ENCODE results near the gene MKRN1. TPM values are rescaled to one million over a fixed set of nuclear protein-coding genes. Genes with fewer than 3 reads are reported as not detected.
"Not testable (repeated sequence)": the region's sequence is repeated elsewhere in the genome, so short reads cannot be mapped to it uniquely, and the experiment has no call there.

MKRN1 gene
- polyA plus RNA-seq, 1 donor: 83.4 TPM

DNA sequence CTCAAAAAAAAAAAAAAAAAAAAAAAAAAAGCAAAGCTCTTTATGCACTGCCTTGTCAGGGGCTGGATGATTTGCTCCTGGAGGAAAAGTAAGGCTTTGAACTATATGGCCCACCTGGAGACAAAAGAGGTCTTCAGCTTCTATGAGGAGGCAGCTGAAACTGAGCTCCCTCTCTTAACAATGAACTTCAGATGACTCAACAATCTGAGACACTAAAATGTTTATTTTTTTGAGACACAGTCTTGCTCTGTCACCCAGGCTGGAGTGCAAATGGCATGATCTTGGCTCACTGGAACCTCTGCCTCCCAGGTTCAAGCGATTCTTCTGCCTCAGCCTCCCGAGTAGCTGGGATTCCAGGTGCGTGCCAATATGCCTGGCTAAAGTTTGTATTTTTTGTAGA lies 38.7 kb downstream of the MKRN1 start:
- DNase-seq (ENCODE audit: low read depth): no peak

DNA sequence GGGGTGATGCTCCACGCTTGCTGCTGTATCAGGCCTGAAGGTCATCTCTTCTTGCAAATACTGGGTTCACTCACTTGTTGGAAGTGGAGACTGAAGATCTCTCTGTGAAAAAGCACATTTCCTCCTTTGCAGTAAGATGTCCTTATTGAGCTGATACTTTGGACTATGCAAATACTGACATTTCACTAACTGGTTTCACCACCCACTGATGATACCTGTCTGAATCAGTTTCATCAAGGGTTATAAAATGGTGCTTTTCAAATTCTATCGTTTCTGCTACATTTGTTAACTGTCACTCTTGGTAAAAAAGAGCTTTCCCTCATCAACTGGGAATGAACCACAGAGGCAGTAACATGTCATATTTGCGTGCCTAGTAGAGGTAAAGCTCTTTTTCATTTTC lies 39.9 kb downstream of the MKRN1 start:
- DNase-seq (ENCODE audit: low read depth): no peak

DNA sequence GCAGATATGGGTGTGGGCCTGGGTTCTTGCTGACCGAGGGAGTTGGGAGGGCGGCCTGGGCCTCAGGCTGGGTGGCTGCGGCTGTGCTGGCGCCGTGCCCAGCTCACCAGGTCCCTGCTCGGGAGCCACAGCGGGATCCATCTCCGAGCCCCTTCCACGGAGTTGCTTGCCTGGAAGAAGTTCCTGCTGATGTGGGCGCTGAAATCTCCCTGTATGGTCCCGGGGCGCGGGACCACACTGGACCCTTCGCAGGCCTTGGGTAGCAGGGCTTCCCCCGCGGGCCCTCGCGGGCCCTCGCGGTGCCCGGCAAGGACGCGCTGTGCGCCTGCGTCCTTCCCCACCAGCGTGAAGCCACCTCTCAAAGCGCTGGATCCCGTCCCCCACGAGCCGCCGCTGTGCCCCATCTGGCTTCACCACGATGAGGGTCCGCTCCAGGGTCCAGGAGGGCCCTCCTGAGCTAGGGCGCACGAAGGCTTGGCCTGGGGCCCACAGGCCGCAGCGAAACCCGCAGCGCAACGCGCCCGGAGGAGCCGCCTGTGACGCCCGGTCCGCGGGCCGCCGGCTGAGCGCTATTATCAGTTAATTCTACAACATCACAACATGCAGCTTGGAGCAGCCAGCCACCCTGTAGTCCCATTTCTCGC lies 43.9 kb downstream of the MKRN1 start:
- DNase-seq (ENCODE audit: low read depth): no peak

DNA sequence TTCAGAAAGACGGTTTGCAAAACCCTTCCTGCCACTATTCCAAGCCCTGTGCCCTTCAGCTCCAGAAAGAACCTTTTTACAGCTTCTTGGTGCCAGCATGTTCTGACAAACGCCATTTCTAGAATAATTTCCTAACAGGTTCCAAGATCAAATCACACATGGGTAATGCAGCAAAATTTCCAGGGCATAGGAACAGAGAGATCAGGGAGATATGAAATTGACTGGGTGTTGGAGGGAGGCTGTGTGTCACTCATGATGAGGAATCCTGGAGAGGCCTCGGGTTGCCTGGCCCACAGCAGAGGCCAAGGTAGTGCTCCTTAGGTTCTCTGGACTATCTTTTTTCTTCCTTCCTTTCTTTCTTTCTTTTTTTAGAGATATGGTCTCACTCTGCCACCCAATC lies 45.9 kb downstream of the MKRN1 start:
- DNase-seq (ENCODE audit: low read depth): no peak

DNA sequence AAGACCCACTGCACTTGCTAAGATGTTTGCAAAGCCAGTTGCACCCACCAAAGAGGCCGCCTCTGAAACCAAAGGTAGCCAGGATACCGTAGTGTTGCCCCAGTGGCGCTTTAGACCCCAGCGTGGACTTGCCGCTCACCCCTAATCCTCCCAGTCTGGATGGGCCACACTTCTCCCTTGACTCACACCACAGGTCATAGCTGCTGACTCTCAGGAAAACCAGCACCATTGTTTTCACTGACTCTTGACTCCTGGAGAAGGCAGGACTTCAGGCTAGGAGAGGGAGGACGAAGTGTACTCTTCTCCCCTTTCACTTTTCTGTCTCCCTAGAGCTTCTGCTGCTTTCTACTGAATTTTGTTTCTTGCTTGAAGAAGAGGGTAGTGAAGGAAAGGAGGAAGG lies 53.2 kb downstream of the MKRN1 start:
- no peak for DNase-seq (ENCODE audit: low read depth)

DNA sequence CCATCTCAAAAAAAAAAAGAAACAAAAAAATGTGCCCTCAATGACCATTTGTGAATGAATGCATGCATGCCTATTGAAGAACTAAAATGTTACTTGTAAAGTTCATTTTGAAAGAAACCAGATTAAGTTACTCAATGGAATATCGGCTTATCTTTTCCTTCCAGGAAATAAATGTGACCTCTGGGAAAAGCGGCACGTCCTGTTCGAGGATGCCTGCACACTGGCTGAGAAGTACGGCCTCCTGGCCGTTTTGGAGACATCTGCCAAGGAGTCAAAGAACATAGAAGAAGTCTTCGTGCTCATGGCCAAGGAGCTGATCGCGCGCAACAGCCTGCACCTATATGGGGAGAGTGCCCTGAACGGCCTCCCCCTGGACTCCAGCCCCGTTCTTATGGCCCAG lies 53.6 kb downstream of the MKRN1 start:
- no peak for DNase-seq (ENCODE audit: low read depth)

DNA sequence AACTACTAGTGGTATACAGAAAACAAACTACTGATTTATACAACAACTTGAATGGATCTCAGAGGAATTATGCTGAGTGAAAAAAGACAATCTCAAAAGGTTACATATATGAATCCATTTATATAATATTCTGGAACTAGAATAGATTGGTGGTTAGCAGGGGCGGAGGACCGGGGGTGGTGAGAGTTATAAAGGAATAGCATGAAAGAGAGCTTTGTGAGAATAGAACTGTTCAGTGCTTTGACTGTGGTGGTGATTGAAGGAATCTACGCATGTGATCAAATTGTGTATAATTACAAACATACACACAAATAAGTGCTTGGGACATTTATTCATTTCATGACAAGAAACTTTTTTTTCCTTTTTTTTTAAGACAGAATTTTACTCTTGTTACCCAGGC lies 55.8 kb downstream of the MKRN1 start:
- DNase-seq (ENCODE audit: low read depth): no peak

DNA sequence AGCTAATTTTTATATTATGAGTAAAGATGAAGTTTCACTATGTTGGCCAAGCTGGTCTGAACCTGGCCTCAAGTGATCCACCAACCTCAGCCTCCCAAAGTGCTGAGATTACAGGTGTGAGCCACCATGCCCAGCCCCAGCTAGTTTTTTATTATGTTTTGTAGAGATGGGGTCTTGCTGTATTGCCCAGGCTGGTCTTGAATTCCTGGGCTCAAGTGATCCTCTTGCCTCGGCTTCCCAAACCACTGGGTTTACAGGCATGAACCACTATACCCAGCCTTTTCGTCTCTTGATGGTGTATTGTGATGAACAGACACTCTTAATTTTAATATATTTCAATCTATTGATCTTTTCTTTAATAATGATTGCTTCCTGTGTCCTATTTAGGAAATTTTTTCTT lies 57.8 kb downstream of the MKRN1 start:
- no peak for DNase-seq (ENCODE audit: low read depth)

DNA sequence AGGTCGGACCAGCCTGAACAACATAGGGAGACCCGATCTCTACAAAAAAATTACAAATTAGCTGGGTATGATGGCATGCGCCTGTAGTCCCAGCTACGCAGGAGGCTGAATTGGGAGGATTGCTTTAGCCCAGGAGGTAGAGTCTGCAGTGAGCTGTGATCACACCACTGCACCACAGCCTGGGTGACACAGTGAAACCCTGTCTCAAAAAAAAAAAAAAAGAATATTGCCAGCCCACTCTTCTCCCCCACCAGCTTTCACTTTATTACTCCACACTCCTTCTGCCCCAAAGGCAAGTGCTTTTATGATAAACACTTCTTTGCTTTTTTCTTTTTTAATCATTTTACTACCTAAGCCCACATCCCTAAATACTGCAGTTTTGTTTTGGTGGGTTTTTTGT lies 60.7 kb downstream of the MKRN1 start:
- no peak for DNase-seq (ENCODE audit: low read depth)

DNA sequence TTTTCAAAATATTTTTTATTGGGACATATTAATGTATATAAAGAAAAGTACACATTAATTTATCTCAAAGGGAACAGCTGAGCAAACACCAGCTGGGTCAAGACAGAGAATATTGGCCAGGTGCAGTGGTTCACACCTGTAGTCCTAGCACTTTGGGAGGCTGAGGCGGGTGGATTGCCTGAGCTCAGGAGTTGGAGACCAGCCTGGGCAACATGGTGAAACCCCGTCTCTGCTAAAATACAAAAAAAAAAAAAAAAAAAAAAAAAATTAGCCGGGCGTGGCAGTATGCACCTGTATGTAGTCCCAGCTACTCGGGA lies 61.2 kb downstream of the MKRN1 start:
- not testable (repeated sequence) for DNase-seq (ENCODE audit: low read depth)

DNA sequence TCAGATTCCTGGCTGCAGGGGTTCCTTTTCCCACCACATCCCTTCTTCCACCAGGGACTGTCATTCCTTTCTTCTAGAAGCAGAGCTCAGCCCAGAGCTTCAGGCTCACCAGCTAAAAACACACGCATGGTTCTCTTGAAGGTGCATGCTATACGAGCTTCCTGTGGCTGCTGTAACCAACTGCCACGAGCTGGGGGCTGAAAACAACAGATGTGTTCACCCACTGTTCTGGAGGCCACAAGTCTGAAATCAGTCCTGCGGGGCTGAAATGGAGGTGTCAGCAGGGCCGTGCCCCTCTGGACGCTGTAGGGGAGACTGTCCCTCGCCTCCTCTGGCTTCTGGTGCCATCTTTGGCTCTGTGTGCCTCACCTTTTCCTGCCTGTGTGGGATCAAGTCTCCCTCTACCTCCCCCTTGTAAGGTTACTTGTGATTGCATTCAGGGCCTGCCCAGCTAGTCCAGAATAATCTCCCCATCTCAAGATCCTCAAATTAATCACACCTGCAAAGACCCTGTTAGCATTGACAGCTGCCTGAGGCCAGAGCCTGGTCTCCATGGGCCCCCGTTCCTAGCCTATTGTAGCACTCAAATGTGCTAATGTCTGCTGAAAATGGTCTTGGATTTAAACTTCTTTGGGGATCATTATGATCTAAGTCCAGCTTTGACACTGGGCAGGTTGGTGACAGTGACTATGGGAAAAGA lies 61.7 kb downstream of the MKRN1 start:
- DNase-seq (ENCODE audit: low read depth): no peak

DNA sequence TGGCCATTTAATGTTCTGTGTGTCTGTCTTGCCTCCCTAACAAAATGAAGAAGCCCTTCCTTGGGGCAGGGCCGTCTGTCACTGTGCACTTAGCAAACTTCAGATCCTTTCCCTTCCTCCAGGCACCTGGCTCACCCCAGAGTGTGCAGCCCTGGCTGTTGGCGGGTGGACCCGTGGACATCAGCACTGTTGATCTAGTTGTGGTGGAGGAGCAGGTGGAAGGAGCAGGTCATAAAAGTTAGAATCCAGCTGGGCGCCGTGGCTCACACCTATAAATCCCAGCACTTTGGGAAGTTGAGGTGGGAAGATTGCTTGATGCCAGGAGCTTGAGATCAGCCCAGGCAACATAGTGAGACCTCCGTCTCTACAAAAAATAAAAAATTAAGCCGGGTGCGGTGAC lies 62.7 kb downstream of the MKRN1 start:
- DNase-seq (ENCODE audit: low read depth): no peak

DNA sequence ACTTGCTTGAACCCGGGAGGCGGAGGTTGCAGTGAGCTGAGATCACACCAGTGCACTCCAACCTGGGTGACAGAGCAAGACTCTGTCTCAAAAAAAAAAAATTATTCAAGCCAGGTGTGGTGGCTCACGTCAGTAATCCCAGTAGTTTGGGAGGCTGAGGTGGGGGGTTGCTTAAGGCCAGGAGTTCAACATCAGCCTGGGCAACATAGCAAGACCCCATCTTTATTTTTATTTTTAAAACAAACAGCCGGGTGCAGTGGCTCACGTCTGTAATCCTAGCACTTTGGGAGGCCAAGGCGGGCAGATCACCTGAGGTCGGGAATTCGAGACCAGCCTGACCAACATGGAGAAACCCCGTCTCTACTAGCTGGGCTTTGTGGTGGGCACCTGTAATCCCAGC lies 63.5 kb downstream of the MKRN1 start:
- not testable (repeated sequence) for DNase-seq (ENCODE audit: low read depth)

DNA sequence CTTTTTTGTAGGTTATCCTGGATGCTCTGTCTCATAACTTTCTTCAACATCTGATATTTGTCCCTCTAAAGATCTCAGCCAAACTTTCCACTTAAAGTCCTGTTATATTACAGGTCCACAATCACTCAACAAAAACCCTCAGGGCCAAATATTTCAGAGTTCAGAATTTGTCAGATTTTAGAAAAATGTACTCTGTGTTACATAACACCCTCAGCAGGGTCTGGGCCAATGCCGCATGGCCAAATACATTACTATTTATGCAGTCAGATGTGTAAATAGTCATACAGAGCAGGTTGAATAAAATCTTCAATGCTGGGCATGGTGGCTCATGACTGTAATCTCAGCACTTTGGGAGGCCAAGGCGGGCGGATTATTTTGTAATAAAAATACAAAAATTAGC lies 63.9 kb downstream of the MKRN1 start:
- no peak for DNase-seq (ENCODE audit: low read depth)

DNA sequence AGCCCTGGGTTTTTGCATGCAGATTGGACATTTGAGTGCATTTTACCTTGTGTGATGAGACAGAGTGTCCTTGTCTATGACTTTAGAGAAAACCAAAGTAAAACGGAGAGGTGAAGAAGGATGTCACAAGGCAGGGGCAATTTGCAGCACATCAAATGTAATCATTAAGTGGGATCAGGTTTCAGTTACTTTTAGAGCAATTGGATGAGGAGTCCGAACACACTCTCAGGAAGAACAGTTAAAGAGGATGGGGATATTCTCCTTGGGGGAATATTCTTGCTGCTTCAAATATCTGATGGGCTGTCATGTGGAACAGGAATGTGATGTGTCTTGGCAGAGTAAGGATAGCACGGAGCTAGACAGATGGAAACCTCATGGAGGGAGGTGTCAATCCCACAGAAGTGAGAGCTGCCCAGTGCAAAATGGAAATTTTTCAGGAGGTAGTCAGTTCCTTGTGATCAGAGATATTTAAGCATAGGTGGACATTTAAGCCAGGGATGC lies 74.7 kb downstream of the MKRN1 start:
- DNase-seq (ENCODE audit: low read depth): no peak

DNA sequence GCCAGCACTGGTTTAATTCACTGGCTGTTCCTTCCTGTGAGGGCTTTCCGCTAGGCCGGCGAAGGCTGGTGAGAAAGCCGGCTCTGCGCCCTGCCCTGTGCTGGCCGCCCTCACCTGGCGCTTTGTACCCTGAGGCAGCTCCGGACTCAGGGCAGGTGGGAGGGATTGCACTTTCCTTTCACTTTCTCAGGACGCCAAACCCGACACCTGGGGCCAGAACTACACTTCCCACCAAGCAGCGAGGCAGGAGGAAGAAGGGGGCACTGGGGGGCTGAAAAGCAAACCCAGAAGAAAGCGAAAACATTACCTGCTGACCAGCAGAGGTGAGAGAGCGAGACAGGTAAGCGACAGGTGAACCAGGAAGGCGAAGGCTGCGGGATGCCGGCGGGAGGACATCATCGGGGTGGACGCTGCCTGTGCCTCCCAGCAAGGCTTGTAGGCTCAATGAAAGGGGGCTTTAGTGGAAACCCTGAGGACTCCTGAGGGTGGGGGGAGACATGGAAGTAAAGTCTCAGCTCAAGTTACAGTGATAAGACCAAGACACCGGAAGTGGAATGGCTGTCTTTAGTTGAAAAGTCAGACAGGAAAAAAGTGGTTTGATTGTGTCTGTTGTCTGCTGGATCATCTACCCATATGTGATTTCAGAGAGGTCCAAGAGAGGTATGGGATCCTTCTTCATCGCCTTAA lies 75.3 kb downstream of the MKRN1 start, which contains the start of gene RAB19:
TSS of gene RAB19 (plus strand) at position 181 of the 687 bp plus-strand sequence. CDS start 3,589 bp downstream, outside the sequence.
- no peak for DNase-seq (ENCODE audit: low read depth)

Other genes starting within 250 kb of the MKRN1 start
- 26.4 TPM for gene SLC37A3, start 81.0 kb downstream of the MKRN1 start, polyA plus RNA-seq (ENCODE audit: insufficient read length)
- gene RAB19, start 75.4 kb downstream of the MKRN1 start, polyA plus RNA-seq (ENCODE audit: insufficient read length): not detected
- 41.9 TPM for gene DENND2A, start 161.3 kb upstream of the MKRN1 start, polyA plus RNA-seq (ENCODE audit: insufficient read length)
- 10.1 TPM for gene ADCK2, start 193.4 kb upstream of the MKRN1 start, polyA plus RNA-seq (ENCODE audit: insufficient read length)
- gene NDUFB2, start 217.2 kb upstream of the MKRN1 start, polyA plus RNA-seq (ENCODE audit: insufficient read length): 162 TPM

Data from forelimb muscle (tissue), 1 donor.